Kidney (tissue), 14 donors: ENCODE data around the gene MST1. TPM values are rescaled to one million over a fixed set of nuclear protein-coding genes. Genes with fewer than 3 reads are reported as not detected.

Experiments used
- DNase-seq, 5 donors: peaks; one replicate each; pipeline ENCODE4 v3.0.0-alpha.2; 2013 to 2020
- FAIRE-seq: peaks from 2 replicates; lab custom pipeline; 2012; peaks lifted over from hg19 to GRCh38; lab: Jason Lieb, UNC
- H3K27ac ChIP-seq, 2 donors: one replicate each; pipeline ENCODE4 v1.7.0; 2013; ENCODE audit warnings: low read depth in 2 of 2, low read length in 2 of 2, inconsistent platforms in 1 of 2
- H3K27me3 ChIP-seq: one replicate; pipeline ENCODE4 v1.7.1; 2013; ENCODE audit warnings: low read length, inconsistent platforms; ENCODE audit not compliant: control insufficient read depth, insufficient read depth
- H3K36me3 ChIP-seq, 3 donors: one replicate each; pipeline versions ENCODE4 v1.7.0 to v1.7.1; 2013; ENCODE audit warnings: low read length in 3 of 3, control low read depth in 1 of 3, inconsistent platforms in 1 of 3; ENCODE audit not compliant: insufficient read depth in 3 of 3, control insufficient read depth in 2 of 3
- H3K4me1 ChIP-seq, 3 donors: one replicate each; pipeline versions ENCODE4 v1.7.0 to v1.7.1; 2013; ENCODE audit warnings: low read length in 3 of 3, inconsistent platforms in 1 of 3, low read depth in 1 of 3; ENCODE audit not compliant: control insufficient read depth in 2 of 3, insufficient read depth in 2 of 3
- H3K4me3 ChIP-seq, 3 donors: one replicate each; pipeline versions ENCODE4 v1.7.0 to v1.8.1; 2013; ENCODE audit warnings: low read length in 3 of 3, control low read depth in 1 of 3, inconsistent platforms in 1 of 3
- H3K9ac ChIP-seq, 3 donors: one replicate each; pipeline versions ENCODE4 v1.7.0 to v1.7.1; 2013; ENCODE audit warnings: low read length in 3 of 3, control low read depth in 1 of 3, inconsistent platforms in 1 of 3
- H3K9me3 ChIP-seq, 3 donors: one replicate each; pipeline versions ENCODE4 v1.7.0 to v1.7.1; 2013; ENCODE audit warnings: low read length in 3 of 3, control low read depth in 1 of 3, inconsistent platforms in 1 of 3; ENCODE audit not compliant: control insufficient read depth in 2 of 3, insufficient read depth in 1 of 3
- CTCF ChIP-seq: IDR thresholded peaks from 3 replicates; pipeline ENCODE4 v1.5.1; 2012; ENCODE audit warnings: mild to moderate bottlenecking, moderate library complexity, borderline replicate concordance; ENCODE audit not compliant: insufficient read depth; ENCODE audit errors: extremely low read depth
- intact Hi-C: fragments of 100-400 bp; cut with DNase I; formaldehyde crosslinking; loops from one replicate; pipeline ENCODE4 v1.11.1; 2022
- polyA plus RNA-seq: library from polyadenylated mRNA; stranded (reverse); fragments of 350-450 nt; fragmentation: Illumina TruSeq; extraction: RNeasy Lipid Tissue Mini Kit (QIAGEN cat#74804); gene quantifications from one replicate; pipeline ENCODE4 v1.2.3, GENCODE V29; 2014; ENCODE audit warnings: low read depth, low replicate concordance; ENCODE audit not compliant: insufficient read depth
- total RNA-seq: library from RNA; stranded (reverse); fragmentation: NEBNext Ultra II Directional; extraction: Animal tissue kit (Norgen Biotek cat#: 25700); gene quantifications from one replicate; pipeline ENCODE4 v1.2.1, GENCODE V29; 2021
- donor health status: control.
- donor health status: control.
- donor health status: control.
- donor health status: control.
- donor health status: control.
- donor health status: DM: yes; HTN: yes; CAD: no.
- donor health status: Normal renal cell carcinoma (clear cell type).

The MST1 gene
- total and polyA plus RNA-seq, 2 donors from 2014 or later, result 77.3 to 152 TPM

- DNase-seq, result peak in 1 of 5 donors; percentile 71
These were observed 20.4 kb downstream of the MST1 start for GRCh38 chr3:49668861-49669260.

GRCh38 chr3:49668414-49668797 is 20.9 kb downstream of the MST1 start:
- intact Hi-C loops, result loop anchor here (10.0 kb wide), 1 partner anchor 124 kb away; no protein-coding TSS in a partner anchor
- DNase-seq (no peak), FAIRE-seq (no peak)
- no peak overlapping the region for H3K4me3 ChIP-seq
- H3K36me3 ChIP-seq, result no peaks in the 10 kb centered on the region
- H3K27ac ChIP-seq, result no peak overlapping the region
- peaks cover 2 to 33% (median 22%) of the 10 kb centered on the region in 3 donors for H3K4me1 ChIP-seq
- H3K9me3 ChIP-seq, result no peaks in the 10 kb centered on the region
- H3K27me3 ChIP-seq, result no peaks in the 10 kb centered on the region
- H3K9ac ChIP-seq, result no peak overlapping the region
- TF ChIP-seq CTCF, result no peak

More at GRCh38 chr3:49668861-49669260, 20.4 kb downstream of the MST1 start:
- no peak overlapping the region for H3K4me3 ChIP-seq
- FAIRE-seq, result no peak
- H3K27ac ChIP-seq, result no peak overlapping the region
- no peak overlapping the region for H3K9ac ChIP-seq
- H3K4me1 ChIP-seq, result peaks cover 2 to 33% (median 23%) of the 10 kb centered on the region in 3 donors
- TF ChIP-seq CTCF, result no peak
- intact Hi-C loops, result loop anchor here (10.0 kb wide), 1 partner anchor 124 kb away; no protein-coding TSS in a partner anchor
- H3K27me3 ChIP-seq, result no peaks in the 10 kb centered on the region
- no peaks in the 10 kb centered on the region for H3K9me3 ChIP-seq
- H3K36me3 ChIP-seq, result no peaks in the 10 kb centered on the region

DNA sequence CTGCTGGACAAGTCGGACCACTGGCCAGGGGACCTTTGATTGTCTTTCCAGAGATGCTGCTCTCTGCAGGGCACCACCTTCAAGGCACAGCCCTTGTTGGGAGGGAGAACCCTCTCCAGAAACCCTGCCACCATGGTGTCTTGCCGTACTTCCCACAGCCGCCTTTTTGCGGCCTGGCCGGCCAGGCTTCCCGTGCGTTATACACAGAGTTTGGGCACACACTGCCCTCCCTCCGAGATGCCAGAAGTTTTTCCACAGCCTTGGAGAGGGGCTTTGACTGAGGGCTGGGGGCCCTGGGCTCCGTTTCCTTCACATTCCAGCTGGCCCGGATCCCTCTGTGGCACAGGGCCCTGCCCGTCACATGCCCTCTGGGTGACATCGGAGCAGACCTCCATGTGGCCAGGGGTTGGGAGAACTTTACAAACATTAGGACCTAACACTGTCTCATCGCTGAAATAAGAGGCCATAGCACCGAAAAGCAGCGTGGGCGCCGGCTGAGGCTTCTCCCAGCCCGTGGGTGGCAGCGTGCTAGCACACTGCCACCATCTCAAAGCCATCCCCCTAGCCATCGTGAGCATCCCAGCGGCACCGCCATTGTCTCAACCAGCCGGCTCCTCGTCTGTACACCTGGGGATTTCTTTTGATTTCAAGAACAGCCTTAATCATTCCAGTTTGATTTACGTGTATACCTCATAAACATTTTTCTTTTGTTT is 21.4 kb downstream of the MST1 start:
- Histone ChIP-seq H3K27me3 (no peaks in the 10 kb centered on the region), H3K4me3 (no peak overlapping the region), H3K36me3 (no peaks in the 10 kb centered on the region), H3K4me1 (peaks cover 0 to 29% (median 17%) of the 10 kb centered on the region in 3 donors), H3K9me3 (no peaks in the 10 kb centered on the region), H3K9ac (no peak overlapping the region), H3K27ac (no peak overlapping the region)
- no peak for TF ChIP-seq CTCF
- intact Hi-C loops, result loop anchor here (10.0 kb wide), 1 partner anchor 123 kb away; no protein-coding TSS in a partner anchor
- DNase-seq (no peak), FAIRE-seq (no peak)
